Measurements from ENCODE around the gene RFX2.
A peak's percentile ranks its signal among the peaks of the same experiment; 100 is the strongest.
"Not testable (repeated sequence)": the region's sequence is repeated elsewhere in the genome, so short reads cannot be mapped to it uniquely, and the experiment has no call there.

RFX2 gene

DNA sequence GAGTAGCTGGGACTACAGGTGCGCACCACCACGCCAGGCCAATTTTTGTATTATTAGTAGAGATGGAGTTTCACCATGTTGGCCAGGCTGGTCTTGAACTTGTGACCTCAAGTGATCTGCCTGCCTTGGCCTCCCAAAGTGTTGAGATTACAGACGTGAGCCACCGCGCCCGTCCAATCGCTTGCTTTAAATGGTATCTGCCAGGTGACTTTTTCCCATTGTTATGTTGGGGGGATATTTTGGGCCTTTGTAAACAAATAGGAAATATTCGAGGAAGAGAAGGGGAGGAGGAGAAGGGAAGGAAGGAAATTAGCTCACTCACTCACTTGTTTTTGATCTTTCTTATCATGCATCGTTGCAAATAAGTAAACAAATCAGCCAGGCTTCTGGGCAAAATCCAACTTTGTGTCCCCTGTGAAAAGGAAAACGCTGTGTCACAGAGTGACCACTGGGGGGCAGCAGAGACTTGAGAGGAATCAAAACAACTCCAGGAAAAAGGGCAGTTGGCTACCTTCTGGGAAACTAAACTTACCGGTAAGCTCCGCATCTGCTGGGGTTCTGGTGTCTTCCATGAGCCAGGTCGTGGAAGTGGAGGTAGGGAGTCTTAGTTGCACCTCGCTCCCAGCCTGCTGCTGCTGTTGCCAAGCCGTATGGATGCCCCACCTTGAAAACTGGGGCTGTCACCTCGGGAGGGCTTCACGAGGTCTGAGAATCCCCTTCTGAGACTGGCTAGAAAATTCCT is 123.1 kb downstream of the RFX2 start:
- peak; percentile 80 for DNase-seq

DNA sequence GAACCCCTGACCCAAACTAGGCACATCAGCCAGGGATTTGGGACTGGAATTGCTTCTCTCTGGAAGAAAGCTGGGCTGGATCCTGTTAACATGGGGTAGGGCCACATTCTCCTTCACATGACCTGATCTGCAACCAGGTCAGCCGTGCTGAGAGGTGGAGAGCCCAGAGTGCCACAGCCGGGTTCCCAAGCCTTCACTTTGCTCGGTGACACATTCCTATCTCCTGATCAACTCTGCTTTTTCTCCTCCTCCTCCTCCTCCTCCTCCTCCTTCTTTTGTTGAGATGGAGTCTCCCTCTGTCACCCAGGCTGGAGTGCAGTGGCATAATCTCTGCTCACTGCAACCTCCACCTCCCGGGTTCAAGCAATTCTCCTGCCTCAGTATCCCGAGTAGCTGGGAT is 124.5 kb downstream of the RFX2 start:
- DNase-seq = not testable (repeated sequence)

DNA sequence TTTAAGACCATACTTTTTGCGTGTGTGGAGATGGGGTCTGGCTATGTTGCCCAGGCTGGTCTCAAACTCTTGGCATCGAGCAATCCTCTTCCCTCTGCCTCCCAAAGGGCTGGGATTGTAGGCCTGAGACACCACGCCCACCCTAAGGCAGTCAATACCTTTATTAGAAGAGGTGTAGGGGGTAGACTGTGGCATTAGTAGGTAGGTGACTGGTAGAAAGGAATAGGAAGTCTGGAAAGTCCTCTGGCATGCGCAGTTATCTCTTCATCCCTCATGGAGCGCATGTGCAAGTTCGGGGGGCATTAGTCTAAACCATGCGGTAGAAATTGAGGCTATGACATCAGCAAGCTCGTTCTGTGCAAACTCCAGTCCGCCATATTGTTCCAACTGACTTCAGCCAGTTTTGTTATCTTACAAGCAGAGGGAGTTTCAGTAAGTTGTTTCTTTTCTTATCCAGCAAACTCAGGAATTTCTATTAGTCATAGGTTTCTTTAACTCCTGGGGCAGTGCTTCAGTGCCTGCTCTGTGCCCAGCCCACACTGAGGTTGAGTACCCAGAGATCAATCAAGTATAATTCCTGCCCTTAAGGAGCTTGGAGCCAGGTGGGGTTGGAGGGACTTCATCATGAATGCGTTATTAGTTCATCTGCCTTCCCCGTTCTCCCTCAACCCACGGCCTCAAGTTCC is 125.1 kb downstream of the RFX2 start:
- no peak for DNase-seq

DNA sequence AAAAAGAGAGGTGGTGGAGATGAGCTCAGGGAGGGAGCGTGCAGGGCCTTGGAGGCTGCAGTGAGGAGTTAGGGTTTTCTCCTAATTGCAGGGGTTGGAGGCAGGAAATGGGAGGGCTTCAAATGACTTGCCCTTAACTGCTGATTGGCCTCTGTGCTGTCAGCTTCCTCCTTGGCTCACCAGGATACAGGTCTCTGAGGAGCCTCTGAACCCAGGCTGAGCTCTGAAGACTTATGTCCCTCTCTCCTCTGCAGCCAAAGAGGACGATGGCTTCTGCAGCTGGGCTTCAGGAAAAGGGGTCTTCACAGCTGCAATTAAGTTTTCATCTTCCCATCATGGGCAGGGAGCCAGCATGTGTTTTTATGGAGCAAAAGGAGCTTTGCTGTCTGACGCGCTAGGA is 125.7 kb downstream of the RFX2 start:
- no peak for DNase-seq

DNA sequence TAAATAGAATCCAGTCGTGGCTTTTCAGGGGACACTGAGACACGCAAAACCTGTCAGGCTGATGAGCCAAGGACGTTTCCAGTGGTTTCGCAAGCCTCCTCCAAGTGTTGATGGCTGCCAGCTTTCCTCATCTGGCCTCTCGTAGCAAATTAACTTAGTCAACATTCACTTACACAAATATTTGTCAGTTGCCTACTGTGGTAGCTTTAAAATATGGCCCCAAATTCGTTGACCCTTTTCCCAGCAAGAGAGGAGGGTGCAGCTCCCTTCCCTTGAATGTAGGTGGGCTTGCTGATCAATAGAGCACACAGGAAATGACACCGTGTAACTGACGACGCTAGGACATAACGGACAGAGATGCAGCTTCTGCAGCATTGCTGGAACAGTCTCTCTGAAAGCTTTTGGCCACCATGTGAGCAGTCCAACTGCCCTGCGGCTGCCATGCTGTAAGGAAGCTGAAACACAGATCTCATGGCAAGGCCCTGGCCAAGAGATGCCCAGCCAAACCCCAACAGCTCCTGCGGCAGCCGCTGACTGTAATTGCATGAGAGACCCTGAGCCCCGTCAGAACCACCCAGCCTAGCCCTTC is 126.8 kb downstream of the RFX2 start:
- no peak for DNase-seq

DNA sequence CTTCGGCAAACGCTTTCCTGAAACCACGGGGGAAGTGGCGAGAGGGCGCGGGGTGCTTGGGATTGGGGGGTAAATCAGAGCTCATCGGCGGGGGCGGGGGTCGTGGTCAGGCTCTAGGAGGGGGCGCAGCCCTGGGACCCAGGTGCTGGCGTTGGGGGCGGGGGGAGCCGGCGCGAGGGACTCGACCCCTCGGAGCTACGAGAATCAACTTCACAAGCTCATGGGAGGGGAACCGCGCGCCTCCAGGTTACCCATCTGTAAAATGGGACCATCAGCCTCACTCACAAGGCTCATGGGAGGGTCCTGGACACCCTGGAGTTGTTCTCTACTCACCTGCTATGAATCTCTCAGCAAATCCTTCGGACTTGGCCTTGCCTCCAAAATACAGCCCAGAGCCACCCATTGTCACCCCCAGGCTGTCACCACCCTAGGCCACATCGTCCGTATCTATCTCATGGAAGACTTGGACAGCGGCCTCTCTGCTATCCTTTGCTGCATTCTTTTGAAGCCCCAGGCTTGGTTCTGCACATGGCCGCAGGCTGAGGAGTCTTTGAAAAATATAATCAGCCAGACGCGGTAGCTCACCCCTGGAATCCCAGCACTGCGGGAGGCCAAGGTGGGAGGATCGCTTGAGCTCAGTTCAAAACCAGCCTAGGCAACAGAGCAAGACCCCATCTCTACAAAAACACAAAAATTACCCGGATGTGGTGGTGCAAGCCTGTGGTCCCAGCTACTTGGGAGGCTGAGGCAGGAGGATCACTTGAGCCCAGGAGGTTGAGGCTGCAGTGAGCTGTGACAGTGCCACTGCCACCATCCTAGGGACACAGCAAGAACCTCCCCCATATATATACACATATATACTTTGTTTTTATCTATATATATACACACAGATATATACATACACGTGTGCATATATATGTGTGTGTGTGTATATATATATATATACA is 131.4 kb downstream of the RFX2 start:
- no peak for DNase-seq

DNA sequence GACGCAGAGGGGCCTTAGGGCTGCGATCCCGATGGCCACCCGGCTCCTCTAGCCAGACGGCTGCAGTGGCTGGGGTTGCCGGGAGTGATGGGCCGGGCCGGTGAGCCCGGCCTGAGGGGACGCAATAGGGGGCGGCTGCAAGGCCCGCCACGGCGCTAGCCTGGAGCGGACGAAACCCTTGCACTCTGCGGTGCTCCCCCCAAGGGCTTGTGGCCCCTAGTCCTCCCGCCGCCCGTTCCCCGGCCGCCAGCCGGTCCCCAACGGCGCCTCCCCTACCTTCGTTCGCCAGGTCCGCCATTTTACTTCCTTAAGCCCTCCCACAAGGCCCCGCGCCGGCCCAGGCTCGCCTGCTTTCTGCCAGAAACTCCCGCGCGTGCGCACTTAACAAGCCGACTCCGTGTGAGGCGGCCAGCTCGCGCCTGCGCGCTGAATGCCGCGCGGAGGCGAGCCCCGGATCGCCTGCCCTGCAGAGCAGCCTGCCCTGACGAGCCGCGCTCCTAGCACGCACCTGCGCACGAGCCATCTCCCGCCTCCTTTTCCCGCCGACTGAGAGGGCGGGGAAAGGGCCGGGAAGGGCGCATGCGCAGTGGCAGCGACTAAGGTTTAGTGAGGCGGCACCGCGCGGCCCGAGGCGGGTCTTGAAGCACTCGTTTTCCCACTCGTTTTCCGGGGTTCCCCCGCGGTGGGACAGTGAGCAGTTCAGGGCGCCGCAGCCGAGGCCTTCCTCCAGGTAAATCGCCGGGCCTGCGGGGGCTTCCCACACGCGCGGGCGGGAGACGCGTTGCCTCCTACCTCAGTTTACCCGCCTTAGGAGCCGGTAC is 132.3 kb downstream of the RFX2 start, which contains the start of gene RANBP3:
RANBP3 (minus strand) TSS at position 356 of the 821 bp plus-strand sequence; CDS start at position 298, 58 bp downstream.
- peak; percentile 99 for DNase-seq

DNA sequence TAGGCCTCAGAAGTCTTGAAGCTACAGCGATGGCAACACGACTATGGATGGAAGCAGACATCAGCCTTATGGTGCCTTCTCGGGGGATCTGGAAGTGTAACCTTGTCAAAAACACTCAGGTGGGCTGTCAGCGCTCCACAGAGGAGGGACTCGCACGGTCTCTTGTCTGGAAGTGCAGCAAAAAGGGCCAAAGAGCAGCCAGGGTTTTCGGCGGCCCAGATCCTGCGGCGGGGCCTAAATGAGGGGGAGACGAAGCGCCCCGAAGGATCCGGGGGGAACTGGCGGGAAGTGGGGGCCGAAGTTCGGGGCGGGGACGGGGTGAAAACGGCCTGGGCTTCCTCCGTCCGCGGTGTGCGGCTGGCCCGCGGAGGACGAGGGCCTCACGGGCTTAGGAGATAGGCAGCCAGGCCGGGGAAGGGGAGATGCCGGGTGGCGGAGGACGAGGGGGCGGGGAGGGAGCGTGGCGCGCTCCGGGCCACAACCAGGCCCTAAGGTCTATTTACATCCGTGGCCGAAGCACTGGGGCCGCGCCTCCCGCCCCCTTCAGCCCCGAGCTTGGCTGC is 133.0 kb downstream of the RFX2 start:
- DNase-seq = no peak

DNA sequence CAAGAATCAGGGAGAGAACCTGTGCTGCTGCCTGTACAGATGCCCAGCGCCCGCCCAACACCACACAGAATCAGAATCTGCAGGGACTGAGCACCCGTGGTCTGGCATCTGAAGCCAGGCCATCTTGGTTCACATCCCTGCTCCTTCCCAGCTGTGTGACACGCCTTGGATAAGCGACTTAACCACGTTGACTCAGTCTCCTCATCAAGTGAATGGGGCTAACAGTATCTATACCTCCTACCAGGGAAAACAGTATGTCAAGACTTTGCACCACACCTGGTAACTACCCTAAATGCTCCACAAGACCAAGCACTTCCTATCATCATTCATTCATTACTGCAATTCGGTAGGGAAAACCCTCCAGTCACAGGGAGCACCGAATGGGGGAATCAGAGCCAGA is 133.5 kb downstream of the RFX2 start:
- DNase-seq = no peak

DNA sequence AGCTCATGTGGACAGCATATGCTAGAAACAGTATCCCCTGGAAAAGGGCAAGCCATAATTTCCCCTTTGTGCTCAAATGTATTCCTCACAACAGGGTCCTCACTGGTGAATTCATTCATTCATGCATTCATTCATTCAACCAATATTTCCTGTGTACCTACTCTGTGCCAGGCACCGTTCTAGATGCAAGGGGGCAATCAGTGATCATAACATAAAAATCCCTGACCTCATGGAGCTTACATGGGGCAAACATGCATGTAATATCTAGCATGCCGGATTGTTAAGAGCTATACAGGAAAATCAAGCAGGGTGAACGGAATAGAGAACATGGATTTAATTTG is 134.9 kb downstream of the RFX2 start:
- no peak for DNase-seq

DNA sequence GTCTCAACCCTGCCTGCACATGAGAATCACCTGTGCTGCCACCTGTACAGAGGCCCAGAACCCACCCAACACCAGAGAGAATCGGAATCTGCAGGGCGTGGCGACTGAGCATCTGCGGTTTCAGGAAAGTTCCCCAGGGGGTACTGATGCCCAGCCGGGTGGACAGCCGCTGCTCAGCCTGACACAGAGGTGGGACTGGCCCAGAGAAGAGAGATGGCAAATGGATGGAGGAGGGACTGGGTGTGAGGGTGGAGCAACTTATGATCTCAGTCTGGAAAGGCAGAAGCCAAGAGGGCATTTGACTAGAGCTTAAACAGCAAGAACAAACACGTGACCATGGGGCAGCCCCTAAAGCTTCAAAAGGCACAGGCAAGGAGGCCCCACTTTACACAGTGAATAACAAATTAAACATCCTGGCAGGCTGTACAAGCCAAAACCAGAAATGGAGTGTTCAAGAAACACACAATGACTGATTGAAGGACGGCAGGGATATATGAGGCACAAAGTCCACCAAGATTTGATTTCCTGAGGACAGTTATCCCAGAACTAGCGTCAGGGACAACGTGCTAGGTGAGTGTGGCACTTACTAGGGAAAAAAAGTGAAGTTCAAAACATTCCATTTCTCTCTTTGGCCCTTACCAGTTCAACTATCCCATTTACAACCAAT is 135.4 kb downstream of the RFX2 start:
- no peak for DNase-seq

DNA sequence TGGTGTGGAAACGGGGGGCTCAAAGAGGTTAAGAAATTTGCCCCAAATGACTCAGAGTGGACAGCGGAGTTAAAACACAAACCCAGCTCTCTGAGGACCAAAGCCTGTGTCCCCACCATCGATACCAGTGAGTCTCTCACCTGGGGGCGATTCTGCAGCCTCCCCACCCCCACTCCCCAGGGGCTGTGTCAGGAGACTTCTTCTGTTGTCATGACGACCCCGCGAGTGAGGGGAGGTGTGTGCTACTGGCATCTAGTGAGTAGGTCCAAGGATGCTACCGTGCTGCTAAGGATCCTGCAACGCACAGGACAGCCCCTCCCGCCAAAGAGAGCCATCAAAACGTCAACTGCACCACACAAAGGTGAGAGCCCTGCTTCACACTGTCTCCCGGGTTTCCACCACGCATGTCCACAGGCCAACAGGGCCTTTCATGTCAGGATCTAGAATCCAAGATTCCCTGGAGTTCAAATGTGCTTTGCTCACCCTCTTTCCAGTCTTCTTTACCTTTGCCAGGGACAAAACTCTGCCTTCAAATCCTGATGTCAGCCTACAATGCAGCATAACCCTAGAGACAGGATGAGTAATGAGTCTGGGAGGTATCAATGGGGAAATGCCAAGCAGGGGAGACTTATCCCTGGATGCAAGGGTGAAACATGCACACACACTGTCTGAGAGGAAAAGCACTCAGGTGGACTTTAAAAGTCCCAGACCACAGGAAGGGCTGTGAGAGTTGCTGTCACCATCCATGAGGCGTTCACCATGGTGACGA is 136.2 kb downstream of the RFX2 start:
- DNase-seq = no peak

DNA sequence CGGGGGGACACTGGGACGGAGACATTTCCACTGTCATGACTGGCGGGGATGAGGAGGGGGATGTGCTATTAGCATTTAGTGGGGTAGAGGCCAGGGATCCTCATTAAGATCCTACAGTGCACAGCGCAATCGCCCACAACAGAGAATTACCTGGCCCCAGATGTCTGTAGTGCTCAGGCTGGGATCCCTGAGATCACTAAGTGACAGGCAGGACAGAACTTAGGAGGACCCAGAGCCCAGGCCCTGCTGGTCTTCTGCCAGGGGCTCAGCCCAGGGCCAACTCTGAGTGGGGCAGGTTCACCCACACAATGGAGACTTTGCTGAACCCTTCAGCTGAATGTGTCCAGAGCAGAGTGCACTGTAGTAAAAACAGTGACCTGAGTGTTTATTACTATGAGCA is 136.9 kb downstream of the RFX2 start:
- DNase-seq = no peak

DNA sequence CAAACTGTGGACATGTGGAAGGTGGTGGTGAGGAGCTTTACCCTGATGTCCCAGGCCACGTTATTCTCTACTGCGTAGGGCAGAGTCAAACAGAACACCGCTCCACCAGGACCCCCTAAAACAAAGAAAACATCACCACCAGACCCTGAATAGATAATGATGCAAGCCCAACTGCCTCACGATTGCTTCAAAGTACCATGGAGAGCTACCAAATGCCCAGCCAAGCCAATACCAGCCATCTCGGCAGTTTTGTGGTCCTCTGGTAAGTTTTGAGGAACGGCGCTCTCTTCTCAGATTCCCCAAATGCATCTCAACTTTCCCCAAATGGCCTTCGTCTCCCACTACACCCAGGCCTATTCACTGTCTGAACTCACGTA is 138.0 kb downstream of the RFX2 start:
- no peak for DNase-seq

DNA sequence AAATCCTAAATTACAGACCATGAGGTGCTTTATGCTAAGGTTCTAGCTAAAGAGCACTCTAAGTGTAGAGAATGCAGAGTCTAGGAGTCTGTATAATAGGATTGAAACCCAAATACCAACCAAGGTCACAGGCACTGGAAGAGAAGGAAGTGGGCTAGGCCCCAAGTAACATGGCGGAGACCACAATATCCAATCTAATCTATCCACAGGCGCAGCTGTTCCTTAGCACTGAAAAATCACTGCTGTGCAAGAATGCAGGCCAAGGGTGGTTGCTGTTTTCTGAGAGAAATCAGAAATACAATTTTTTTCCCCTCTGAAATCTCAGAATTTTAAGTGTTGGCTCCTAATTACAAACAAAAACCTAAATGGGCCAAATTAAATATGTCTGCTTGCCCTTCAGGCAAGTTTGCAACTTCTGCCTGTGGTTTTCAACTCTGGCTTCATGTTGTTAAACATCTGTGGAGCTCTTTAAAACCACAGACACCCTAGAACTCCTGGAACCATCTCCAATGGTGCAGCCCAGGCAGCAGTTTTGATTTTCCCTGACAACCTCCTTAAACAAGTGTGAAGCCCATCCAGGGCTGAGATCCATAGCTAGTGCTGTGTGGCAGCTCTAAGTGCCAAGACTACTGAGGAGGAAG is 138.5 kb downstream of the RFX2 start:
- DNase-seq = no peak

DNA sequence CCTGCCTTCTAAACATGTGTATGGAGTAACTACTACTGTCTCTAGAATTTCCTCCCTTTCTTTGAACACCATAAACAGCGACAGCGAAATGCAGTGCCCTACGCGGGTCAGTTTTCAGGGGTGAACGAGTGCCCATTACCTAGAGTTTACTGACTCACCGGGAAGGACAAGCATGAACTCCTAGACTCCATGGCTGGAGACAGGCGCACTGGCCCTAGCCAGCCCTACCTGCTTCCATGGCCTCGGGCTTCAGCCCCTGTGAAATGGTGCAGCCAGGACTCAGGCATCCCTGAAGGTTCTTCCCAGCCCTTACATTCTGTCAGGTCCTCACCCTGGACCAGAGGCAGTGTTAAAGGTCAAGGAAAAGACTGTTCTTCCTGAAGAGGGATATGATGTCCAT is 140.8 kb downstream of the RFX2 start:
- no peak for DNase-seq

DNA sequence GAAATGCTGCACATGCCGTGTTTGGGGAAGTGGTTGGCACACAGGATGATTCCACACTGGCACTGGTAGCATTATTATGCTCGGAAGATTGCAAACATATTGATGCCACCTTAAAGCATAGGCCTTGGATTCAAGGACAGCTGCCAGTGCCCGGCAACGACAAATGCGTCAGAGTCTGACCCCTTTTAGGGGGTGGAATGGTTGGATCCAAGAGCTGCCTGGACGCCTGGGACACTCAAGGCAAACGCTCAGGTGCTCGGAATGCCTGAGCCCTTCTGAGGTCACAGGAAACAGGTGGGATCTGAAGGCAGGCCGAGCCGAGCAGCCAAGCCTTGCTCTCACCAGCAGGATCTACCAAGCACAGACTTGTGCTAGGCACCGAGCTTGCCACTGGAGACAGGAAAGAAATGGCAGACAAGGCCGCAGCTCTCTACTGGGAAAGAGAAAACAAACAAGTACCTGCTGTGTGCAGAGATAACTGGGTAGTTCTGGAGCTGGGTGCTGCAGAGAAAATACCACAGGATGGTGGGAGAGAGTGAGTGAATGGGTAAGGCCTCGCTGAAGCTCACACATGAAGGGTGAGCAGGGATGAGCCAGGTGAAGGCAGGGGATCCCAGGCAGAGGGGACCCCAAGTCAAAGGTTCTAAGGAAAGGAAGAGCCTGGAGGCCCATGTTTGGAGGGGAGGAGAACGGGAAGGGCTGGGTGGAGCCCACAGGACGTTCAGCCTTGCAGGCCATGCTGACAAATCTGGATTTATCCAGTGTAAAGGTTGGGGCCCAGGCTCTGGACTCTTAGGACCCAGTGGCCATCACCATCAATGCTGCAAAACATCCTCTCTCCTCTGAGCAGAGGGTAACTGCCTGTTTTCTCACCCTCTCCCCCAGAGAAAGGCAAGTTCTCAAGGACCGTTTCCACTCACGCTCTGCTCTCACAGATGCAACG is 141.6 kb downstream of the RFX2 start:
- DNase-seq = no peak

DNA sequence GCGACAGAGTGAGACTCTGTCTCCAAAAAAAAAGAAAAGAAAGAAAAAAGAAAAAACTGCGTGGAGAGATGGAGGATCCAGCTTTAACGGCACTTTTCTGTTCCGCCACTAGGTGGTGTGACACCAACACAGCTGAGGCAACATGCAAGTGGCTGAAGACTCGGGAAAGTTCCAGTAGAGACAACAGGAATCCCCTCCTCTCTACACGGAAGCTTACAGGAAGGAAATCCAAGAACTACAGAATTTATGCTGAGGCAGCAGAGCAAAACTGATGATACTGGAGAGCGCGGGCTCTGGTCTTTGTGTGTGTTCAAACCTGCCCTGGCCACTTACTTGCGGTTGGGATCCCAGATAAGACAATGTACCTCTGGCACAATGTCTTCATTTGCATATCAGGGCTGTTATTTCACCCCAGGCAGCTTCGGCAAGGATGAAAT is 142.3 kb downstream of the RFX2 start:
- peak; percentile 67 for DNase-seq

DNA sequence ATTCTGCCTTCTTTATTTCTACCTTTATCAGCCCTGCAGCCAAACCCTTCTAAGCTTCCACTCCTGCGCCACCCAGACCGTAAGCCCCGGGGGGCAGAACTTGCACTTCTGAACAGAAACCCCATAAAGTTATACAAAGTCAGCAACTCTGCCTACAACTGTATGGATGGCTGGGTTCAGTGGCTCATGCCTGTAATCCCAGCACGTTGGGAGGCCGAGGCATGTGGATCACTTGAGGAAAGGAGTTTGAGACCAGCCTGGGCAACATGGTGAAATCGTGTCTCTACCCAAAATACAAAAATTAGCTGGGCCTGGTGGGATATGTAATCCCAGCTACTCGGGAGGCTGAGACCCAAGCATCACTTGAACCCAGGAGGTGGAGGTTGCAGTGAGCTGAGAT is 142.7 kb downstream of the RFX2 start:
- no peak for DNase-seq

Measured in RPMI8226 (cell line).